Activated gamma-delta T cell treated with anti-CD3 and anti-CD28 coated beads, Interleukin-2, amount 50 U/mL, for 16 hours (primary cell): ENCODE results near the gene DLG1.

Experiments used
- DNase-seq: peaks from one replicate; pipeline ENCODE4 v3.0.0-alpha.2; 2020; ENCODE audit warnings: low read depth

The DLG1 gene

GRCh38 chr3:197012540-197012883, 285.9 kb downstream of the DLG1 start:
- no peak for DNase-seq

- DNase-seq, result no peak
Observed at GRCh38 chr3:197011780-197012539, 286.5 kb downstream of the DLG1 start.

- no peak for DNase-seq
Observed at GRCh38 chr3:197010556-197011351, 287.7 kb downstream of the DLG1 start.

- DNase-seq, result no peak
Observed at GRCh38 chr3:197009532-197010019, 288.8 kb downstream of the DLG1 start.

GRCh38 chr3:197008436-197009209, 289.8 kb downstream of the DLG1 start:
- DNase-seq, result no peak

GRCh38 chr3:197007953-197008352, 290.5 kb downstream of the DLG1 start:
- no peak for DNase-seq

- no peak for DNase-seq
Observed at GRCh38 chr3:197007296-197007940, 291.0 kb downstream of the DLG1 start.

GRCh38 chr3:197006860-197007259, 291.6 kb downstream of the DLG1 start:
- no peak for DNase-seq

GRCh38 chr3:197006446-197006845, 292.0 kb downstream of the DLG1 start:
- no peak for DNase-seq

GRCh38 chr3:197003461-197004385, 294.7 kb downstream of the DLG1 start:
- DNase-seq, result no peak

GRCh38 chr3:197002701-197003454, 295.5 kb downstream of the DLG1 start:
- DNase-seq, result peak; percentile 65

- DNase-seq, result no peak
Observed at GRCh38 chr3:197001972-197002700, 296.3 kb downstream of the DLG1 start.

GRCh38 chr3:197001106-197001971, 297.1 kb downstream of the DLG1 start:
- DNase-seq, result no peak

GRCh38 chr3:197000211-197000610, 298.2 kb downstream of the DLG1 start:
- DNase-seq, result no peak

- no peak for DNase-seq
Observed at GRCh38 chr3:196998966-196999760, 299.2 kb downstream of the DLG1 start.

GRCh38 chr3:196997311-196997710, 301.1 kb downstream of the DLG1 start:
- DNase-seq, result no peak

GRCh38 chr3:196996454-196997265, 301.8 kb downstream of the DLG1 start:
- DNase-seq, result no peak
